Stimulated activated CD4-positive, alpha-beta T cell treated with anti-CD3 and anti-CD28 coated beads, Interleukin-4, amount 100 ng/mL, for 24 hours (primary cell): ENCODE measurements around the gene FBRSL1.
"Not testable (repeated sequence)": the region's sequence is repeated elsewhere in the genome, so short reads cannot be mapped to it uniquely, and the experiment has no call there.

Source experiments
- DNase-seq: peaks from one replicate; pipeline ENCODE4 v3.0.0-alpha.2; 2020

FBRSL1 gene

GRCh38 chr12:132471858-132472255 is 18.1 kb upstream of the FBRSL1 start:
- no peak for DNase-seq

GRCh38 chr12:132472386-132472785 is 17.6 kb upstream of the FBRSL1 start:
- DNase-seq: no peak

- DNase-seq: no peak
These were observed 15.7 kb upstream of the FBRSL1 start for GRCh38 chr12:132474237-132474741.

GRCh38 chr12:132474799-132475303 is 15.1 kb upstream of the FBRSL1 start:
- DNase-seq: not testable (repeated sequence)

- DNase-seq: peak; percentile 26
These were observed 14.5 kb upstream of the FBRSL1 start for GRCh38 chr12:132475304-132476037.

GRCh38 chr12:132476038-132476414 is 13.9 kb upstream of the FBRSL1 start:
- no peak for DNase-seq

- no peak for DNase-seq
These were observed 13.5 kb upstream of the FBRSL1 start for GRCh38 chr12:132476421-132476820.

- no peak for DNase-seq
These were observed 12.8 kb upstream of the FBRSL1 start for GRCh38 chr12:132477017-132477702.

- DNase-seq: no peak
These were observed 12.1 kb upstream of the FBRSL1 start for GRCh38 chr12:132477703-132478432.

- no peak for DNase-seq
These were observed 11.5 kb upstream of the FBRSL1 start for GRCh38 chr12:132478433-132478803.

GRCh38 chr12:132478845-132479244 is 11.1 kb upstream of the FBRSL1 start:
- no peak for DNase-seq

- DNase-seq: no peak
These were observed 10.7 kb upstream of the FBRSL1 start for GRCh38 chr12:132479291-132479690.

GRCh38 chr12:132479938-132480622 is 9.9 kb upstream of the FBRSL1 start:
- no peak for DNase-seq

- DNase-seq: no peak
These were observed 9.3 kb upstream of the FBRSL1 start for GRCh38 chr12:132480623-132481132.

- no peak for DNase-seq
These were observed 8.6 kb upstream of the FBRSL1 start for GRCh38 chr12:132481345-132481744.

- DNase-seq: no peak
These were observed 7.9 kb upstream of the FBRSL1 start for GRCh38 chr12:132481771-132482745.

- no peak for DNase-seq
These were observed 7.2 kb upstream of the FBRSL1 start for GRCh38 chr12:132482771-132483170.

- DNase-seq: no peak
These were observed 6.7 kb upstream of the FBRSL1 start for GRCh38 chr12:132483208-132483607.

GRCh38 chr12:132483612-132484011 is 6.3 kb upstream of the FBRSL1 start:
- no peak for DNase-seq

- DNase-seq: no peak
These were observed 5.6 kb upstream of the FBRSL1 start for GRCh38 chr12:132484183-132484890.
